OCI-LY3 (cell line): ENCODE results near the gene ATP8A2.
"Not testable (repeated sequence)": the region's sequence is repeated elsewhere in the genome, so short reads cannot be mapped to it uniquely, and the experiment has no call there.

Source experiments
- H2AFZ ChIP-seq: fragments of 200-600, 300-600 bp; shearing (Covaris generic); 2 replicates; pipeline ENCODE4 v1.6.0; 2014; ENCODE audit warnings: antibody characterized with exemption, low read depth, low read length
- H3K27ac ChIP-seq: fragments of 200-600, 300-600 bp; sonication (generic); 2 replicates; pipeline ENCODE4 v1.5.1; 2014; ENCODE audit warnings: mild to moderate bottlenecking, low read length, moderate library complexity, mixed read lengths
- H3K27me3 ChIP-seq: fragments of 200-600, 300-600 bp; sonication (generic); 2 replicates; pipeline ENCODE4 v1.6.1; 2014; ENCODE audit warnings: low read depth, low read length, mixed read lengths
- H3K36me3 ChIP-seq: fragments of 200-600, 300-600 bp; sonication (generic); replicated peaks from 2 replicates; pipeline ENCODE3; 2014; ENCODE audit warnings: low read depth, low read length, mixed read lengths
- H3K4me1 ChIP-seq: fragments of 300-600, 200-600 bp; sonication (generic); 2 replicates; pipeline ENCODE4 v1.6.1; 2014; ENCODE audit warnings: low read length, mixed read lengths
- H3K4me2 ChIP-seq: fragments of 200-600, 300-600 bp; sonication (generic); 2 replicates; pipeline ENCODE4 v1.6.1; 2014; ENCODE audit warnings: low read length, mixed read lengths
- H3K4me3 ChIP-seq: fragments of 300-600, 200-600 bp; sonication (generic); 2 replicates; pipeline ENCODE4 v1.5.1; 2014; ENCODE audit warnings: antibody characterized with exemption, mild to moderate bottlenecking, low read length, moderate library complexity
- H3K79me2 ChIP-seq: fragments of 300-600, 200-600 bp; shearing (Covaris generic); 2 replicates; pipeline ENCODE4 v1.6.1; 2014; ENCODE audit warnings: mild to moderate bottlenecking, low read length, mixed read lengths
- H3K9ac ChIP-seq: fragments of 300-600, 200-600 bp; shearing (Covaris generic); 2 replicates; pipeline ENCODE4 v1.6.0; 2014; ENCODE audit warnings: mild to moderate bottlenecking, low read length, moderate library complexity
- H3K9me3 ChIP-seq: fragments of 200-600, 300-600 bp; shearing (Covaris generic); 2 replicates; pipeline ENCODE4 v1.6.1; 2014; ENCODE audit warnings: low read length, mixed read lengths; ENCODE audit not compliant: insufficient read depth
- H4K20me1 ChIP-seq: fragments of 200-600, 300-600 bp; sonication (generic); 2 replicates; pipeline ENCODE4 v1.6.1; 2016; ENCODE audit warnings: low read length, mixed read lengths; ENCODE audit not compliant: insufficient read depth
- EZH2phosphoT487 ChIP-seq: fragments of 200-600 bp; shearing (Covaris generic); IDR thresholded peaks from 2 replicates; pipeline ENCODE4 v1.6.1; 2018; ENCODE audit warnings: antibody characterized with exemption, mixed run types, low read depth
- TF ChIP-seq, protein P1 (sequence below): fragments of 200-600, 300-600 bp; sonication (generic); IDR thresholded peaks from 2 replicates; pipeline ENCODE4 v1.5.1; 2014; ENCODE audit warnings: antibody characterized with exemption, low read length, low read depth

Gene ATP8A2

DNA sequence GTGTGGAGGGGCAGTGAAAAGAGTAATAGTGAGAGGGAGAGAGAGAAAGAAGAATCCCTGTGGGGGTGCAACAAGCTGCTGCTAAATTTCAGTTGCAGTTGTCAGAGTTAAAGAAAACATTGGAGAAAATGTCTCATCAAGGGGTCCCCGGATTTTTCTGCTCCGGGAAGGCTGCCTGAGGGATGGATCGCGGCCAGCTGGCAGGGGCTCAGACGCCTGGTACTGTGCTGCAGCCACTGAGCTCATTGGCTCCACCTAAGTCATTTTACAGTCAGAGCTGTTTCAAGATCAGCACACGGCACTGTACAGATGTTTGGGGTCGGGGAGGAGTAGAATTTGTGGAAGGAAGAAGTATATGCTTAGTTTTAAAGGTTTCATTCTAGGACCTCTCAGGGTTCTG lies 573.8 kb downstream of the ATP8A2 start:
- H3K9me3 ChIP-seq: no peaks in the 10 kb centered on the region

DNA sequence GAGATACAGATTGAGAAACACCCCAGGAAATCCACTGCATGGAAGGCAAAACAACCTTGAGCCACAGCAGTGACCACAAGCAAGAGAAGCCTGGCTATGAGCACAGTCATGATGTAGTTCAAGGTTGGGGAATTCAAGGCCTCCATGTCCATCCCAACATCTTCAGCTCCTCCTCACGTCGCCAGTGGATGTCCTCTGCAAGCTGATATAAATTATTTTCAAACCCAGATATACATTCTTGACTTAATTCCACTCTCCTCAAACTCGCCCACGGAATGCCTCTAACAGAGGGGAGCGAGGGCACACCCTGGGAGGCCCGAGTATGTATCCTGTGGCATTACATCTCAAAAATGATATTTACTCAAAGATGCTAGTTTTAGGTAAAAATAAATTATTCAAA lies 574.5 kb downstream of the ATP8A2 start:
- 0 out of 2 replicates have a peak, but pooled peaks cover 2% of the 10 kb centered on the region for H3K27me3 ChIP-seq
- H3K4me1 ChIP-seq: no peaks in the 10 kb centered on the region
- H3K79me2 ChIP-seq: no peaks in the 10 kb centered on the region
- H3K4me2 ChIP-seq: no peak overlapping the region
- no peak overlapping the region for H3K27ac ChIP-seq
- no peaks in the 10 kb centered on the region for H4K20me1 ChIP-seq
- no peak for TF ChIP-seq EZH2phosphoT487
- TF ChIP-seq, protein P1, sequence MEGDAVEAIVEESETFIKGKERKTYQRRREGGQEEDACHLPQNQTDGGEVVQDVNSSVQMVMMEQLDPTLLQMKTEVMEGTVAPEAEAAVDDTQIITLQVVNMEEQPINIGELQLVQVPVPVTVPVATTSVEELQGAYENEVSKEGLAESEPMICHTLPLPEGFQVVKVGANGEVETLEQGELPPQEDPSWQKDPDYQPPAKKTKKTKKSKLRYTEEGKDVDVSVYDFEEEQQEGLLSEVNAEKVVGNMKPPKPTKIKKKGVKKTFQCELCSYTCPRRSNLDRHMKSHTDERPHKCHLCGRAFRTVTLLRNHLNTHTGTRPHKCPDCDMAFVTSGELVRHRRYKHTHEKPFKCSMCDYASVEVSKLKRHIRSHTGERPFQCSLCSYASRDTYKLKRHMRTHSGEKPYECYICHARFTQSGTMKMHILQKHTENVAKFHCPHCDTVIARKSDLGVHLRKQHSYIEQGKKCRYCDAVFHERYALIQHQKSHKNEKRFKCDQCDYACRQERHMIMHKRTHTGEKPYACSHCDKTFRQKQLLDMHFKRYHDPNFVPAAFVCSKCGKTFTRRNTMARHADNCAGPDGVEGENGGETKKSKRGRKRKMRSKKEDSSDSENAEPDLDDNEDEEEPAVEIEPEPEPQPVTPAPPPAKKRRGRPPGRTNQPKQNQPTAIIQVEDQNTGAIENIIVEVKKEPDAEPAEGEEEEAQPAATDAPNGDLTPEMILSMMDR: no peak
- no peak overlapping the region for H3K4me3 ChIP-seq
- H3K36me3 ChIP-seq: no peaks in the 10 kb centered on the region
- no peaks in the 10 kb centered on the region for H3K9me3 ChIP-seq
- H3K9ac ChIP-seq: no peak overlapping the region
- no peak overlapping the region for H2AFZ ChIP-seq

More for the DNA sequence above, 573.8 kb downstream of the ATP8A2 start:
- no peaks in the 10 kb centered on the region for H3K79me2 ChIP-seq
- no peak overlapping the region for H2AFZ ChIP-seq
- H3K27me3 ChIP-seq: 0 out of 2 replicates have a peak, but pooled peaks cover 2% of the 10 kb centered on the region
- no peak overlapping the region for H3K4me2 ChIP-seq
- no peak overlapping the region for H3K9ac ChIP-seq
- no peaks in the 10 kb centered on the region for H3K36me3 ChIP-seq
- H3K4me3 ChIP-seq: no peak overlapping the region
- TF ChIP-seq EZH2phosphoT487: no peak
- TF ChIP-seq, protein P1: no peak
- H3K27ac ChIP-seq: no peak overlapping the region
- no peaks in the 10 kb centered on the region for H4K20me1 ChIP-seq
- no peaks in the 10 kb centered on the region for H3K4me1 ChIP-seq

DNA sequence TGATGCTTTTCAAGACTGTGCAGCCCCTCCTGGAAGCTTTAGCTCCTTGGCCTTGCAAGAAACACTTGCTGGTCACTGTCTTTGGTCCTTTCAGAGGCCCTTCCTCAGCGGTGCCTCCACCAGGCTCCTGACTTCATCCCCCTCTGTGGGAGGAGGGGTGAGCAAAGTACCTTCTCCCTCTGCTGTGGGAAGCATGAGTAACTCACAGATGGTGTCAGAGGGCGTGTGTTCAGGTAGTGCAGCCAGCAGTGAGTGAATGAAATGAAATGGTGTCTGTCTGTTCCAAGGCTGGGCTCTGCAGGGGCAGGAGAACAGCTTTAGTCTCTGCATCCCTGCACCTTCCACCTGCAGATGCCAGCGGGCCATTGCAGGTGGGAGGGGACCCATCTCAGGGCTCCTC lies 577.1 kb downstream of the ATP8A2 start:
- Histone ChIP-seq H3K4me2 (no peak overlapping the region), H3K79me2 (no peaks in the 10 kb centered on the region), H3K4me3 (no peak overlapping the region), H3K9me3 (no peaks in the 10 kb centered on the region), H3K27ac (no peak overlapping the region), H3K27me3 (no peaks in the 10 kb centered on the region; the same call in 1 of the 2 replicates), H3K36me3 (no peaks in the 10 kb centered on the region), H3K4me1 (no peaks in the 10 kb centered on the region), H3K9ac (no peak overlapping the region), H2AFZ (no peak overlapping the region), H4K20me1 (no peaks in the 10 kb centered on the region)
- TF ChIP-seq EZH2phosphoT487: no peak
- TF ChIP-seq, protein P1: no peak

DNA sequence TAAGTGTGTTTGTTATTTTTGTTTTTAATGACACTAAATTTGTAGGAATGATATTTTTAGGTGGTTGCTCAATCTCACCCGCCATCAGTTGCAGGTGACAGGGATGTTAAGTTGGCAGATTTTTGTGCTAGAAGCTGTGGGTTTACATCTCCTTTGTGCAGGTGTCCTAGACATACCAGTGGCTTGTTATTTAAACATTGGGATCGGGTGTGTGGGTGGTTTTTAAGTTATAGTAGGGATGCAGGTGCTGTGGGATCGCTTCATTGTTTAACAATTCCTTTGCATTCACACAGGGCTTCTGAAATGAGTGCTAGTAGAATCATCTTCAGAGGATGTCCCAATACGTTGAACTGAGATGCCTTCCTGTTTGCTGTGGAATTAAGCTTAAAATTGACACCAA lies 580.1 kb downstream of the ATP8A2 start:
- no peak for TF ChIP-seq EZH2phosphoT487
- Histone ChIP-seq H3K4me2 (no peak overlapping the region), H3K4me1 (no peaks in the 10 kb centered on the region), H3K9me3 (no peaks in the 10 kb centered on the region), H3K36me3 (no peaks in the 10 kb centered on the region), H3K27ac (no peak overlapping the region), H4K20me1 (no peaks in the 10 kb centered on the region), H3K79me2 (no peaks in the 10 kb centered on the region), H3K9ac (no peak overlapping the region), H3K27me3 (no peaks in the 10 kb centered on the region; the same call in 1 of the 2 replicates), H3K4me3 (no peak overlapping the region), H2AFZ (no peak overlapping the region)

DNA sequence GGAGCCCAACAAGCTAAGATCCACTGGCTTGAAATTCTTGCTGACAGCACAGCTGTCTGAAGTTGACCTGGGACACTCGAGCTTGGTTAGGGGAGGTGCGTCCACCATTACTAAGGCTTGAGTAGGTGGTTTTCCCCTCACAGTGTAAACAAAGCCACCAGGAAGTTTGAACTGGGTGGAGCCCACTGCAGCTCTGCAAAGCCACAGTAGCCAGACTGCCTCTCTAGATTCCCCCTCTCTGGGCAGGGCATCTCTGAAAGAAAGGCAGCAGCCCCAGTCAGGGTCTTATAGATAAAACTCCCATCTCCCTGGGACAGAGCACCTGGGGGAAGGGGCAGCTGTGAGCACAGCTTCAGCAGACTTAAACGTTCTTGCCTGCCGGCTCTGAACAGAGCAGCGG lies 582.3 kb downstream of the ATP8A2 start:
- not testable (repeated sequence) for H3K27ac ChIP-seq, H2AFZ ChIP-seq, H3K4me3 ChIP-seq, H3K36me3 ChIP-seq, H4K20me1 ChIP-seq, H3K4me2 ChIP-seq, H3K79me2 ChIP-seq, H3K9me3 ChIP-seq, H3K4me1 ChIP-seq, H3K27me3 ChIP-seq, H3K9ac ChIP-seq

DNA sequence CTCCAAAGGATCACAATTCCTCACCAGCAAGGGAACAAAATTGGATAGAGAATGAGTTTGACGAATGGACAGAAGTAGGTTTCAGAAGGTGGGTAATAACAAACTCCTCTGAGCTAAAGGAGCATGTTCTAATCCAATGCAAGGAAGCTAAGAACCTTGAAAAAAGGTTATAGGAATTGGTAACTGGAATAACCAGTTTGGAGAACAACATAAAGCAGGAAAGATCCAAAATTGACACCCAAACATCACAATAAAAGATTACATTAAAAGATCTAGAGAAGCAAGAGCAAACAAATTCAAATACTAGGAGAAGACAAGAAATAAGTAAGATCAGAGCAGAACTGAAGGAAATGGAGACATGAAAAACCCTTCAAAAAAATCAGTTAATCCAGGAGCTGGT lies 583.2 kb downstream of the ATP8A2 start:
- H4K20me1 ChIP-seq, H3K4me3 ChIP-seq, H3K9ac ChIP-seq, H3K9me3 ChIP-seq, H3K27ac ChIP-seq, H3K36me3 ChIP-seq, H3K79me2 ChIP-seq, H3K27me3 ChIP-seq, H3K4me2 ChIP-seq, H2AFZ ChIP-seq, H3K4me1 ChIP-seq: not testable (repeated sequence)
